Activated CD4-positive, CD25-positive, alpha-beta regulatory T cell treated with anti-CD3 and anti-CD28 coated beads, Interleukin-2, amount 50 U/mL, for 72 hours (primary cell): ENCODE data around the gene EXOC2.
"Not testable (repeated sequence)": the region's sequence is repeated elsewhere in the genome, so short reads cannot be mapped to it uniquely, and the experiment has no call there.

Experiments used
- DNase-seq: peaks from one replicate; pipeline ENCODE4 v3.0.0; 2021

Gene EXOC2

GRCh38 chr6:708237-708598 is 15.3 kb upstream of the EXOC2 start:
- DNase-seq, result no peak

- no peak for DNase-seq
These were observed 14.8 kb upstream of the EXOC2 start for GRCh38 chr6:707576-708236.

DNA sequence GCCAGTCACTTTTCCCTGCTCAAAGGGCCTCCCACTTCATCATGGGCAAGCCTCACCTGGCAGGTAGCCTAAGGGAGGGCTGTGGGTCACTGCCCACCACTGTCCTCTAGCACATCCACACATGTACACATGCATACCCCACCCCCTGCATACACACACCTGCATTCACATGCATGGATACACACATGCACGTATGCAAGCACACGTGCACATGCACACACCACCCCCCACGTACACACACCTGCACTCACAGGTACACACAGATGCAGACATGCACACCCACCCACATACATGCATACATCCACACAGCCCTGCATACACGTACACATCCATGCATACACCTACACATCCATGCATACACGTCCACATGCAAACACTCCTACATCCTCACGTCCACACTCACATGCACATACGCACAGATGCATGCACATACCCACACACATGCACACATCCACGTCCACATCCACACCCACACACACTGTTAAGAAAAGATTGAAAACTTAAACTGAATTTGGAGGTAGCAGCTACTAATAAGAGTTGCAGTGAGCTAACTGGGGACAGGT is 14.0 kb upstream of the EXOC2 start:
- no peak for DNase-seq

DNA sequence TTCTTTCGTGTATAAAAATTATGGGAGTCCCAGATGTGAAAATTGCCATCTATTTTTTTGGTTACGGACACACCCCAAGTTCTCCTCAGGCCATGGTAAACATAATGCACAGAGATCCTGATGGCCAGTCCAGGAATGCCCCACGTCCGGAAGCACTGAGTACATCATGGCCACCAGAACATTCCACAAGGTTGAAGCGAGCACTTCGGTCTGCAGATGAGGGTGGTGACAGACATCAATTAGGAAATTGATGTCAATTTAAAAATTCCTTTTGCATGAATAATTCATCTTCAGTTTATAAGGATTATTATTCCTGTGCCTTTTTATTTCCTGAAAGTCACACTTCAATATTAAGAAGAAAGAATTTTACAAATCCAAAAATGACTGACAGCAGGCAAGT is 13.2 kb upstream of the EXOC2 start:
- DNase-seq, result no peak

DNA sequence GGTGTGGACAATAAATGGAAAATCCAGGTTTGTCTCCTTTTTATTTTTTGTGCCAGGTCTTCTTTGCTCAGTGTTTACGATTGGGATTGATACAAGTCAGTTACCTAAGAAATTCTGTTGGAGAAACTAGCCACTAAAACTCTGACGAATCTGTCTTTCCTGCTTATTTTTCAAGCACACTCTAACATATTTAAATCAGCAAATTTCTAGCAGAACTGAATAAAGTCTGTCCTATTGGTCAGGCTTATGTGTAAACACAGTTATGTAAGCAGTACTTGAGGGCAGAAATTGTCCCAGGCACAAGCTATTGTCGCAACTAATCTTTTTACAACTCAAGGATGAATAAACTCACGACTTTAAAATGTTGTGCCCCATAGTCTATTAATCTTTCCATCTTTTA is 12.1 kb upstream of the EXOC2 start:
- DNase-seq, result no peak

- DNase-seq, result no peak
These were observed 11.1 kb upstream of the EXOC2 start for GRCh38 chr6:704046-704445.

DNA sequence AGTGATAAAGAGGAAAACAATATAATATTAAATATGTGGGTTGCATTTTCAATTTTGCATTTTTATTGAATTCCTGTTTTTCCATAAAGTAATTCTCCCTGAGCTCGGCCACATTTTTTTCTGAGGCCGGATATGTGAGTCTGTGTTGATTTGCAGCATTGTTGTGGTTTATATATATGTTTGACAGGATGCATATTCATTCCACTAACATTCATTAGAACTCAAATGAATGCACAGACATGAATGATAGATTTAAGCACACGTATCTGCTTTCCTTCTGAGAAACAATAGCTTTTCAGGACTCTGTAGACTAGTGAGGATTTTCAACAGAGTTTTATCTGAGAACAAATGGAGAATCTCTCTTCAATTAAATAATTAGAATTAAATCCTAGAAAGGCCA is 10.6 kb upstream of the EXOC2 start:
- DNase-seq, result no peak

DNA sequence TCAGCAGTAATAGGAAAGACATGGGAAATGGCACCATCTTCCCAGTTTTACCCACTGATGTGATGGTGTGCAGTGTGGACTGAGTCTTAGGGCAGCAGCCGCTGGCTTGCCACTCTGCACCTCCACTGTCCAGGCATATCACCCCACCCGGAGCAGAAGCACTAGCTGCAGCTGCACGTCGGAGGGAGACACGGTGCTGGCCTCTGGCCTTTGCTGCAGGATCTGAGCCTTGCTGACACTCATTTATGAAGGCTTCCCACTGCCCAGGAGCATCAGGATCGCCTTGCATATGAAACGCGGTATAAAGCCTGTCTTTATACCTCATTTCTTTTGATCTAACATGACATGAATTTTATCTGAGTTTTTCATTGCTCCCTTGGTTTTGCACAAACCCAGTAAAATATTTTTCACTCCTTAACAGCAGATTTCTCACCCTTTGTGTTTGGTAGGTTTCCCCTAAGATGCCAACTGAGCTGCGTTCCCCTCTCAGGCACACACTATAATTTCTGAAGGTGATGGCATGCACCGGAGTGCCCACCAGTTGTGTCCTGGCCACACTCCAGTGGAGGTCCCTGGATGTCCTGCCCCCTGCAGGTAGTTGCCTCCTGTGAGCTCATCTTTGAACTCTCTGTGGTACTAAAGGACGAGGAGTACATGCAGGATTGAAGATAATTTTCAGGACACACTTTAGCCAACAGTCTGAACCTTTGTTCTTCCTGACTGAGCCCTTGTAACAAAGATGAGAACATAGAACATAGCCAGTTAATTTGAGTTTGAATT is 9.0 kb upstream of the EXOC2 start:
- no peak for DNase-seq

DNA sequence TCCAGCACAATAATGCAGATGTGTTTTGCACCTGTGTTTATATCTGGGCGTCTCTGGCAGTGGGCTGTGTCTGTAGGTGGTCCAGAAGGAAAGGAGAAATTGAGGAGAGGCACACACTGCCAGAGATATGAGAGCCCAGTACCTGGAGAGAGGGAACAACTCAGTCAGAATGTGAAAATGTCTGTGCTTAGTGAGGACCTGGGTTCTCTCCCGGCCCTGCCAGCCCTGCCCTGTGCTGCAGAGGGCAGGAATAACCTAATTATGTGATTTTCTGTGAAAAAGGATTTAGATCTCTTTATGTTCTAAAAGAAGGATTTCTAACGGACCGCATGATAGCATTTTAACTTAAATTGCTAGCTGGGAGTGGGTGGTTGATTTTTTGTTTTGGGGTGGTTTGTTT is 8.3 kb upstream of the EXOC2 start:
- no peak for DNase-seq

DNA sequence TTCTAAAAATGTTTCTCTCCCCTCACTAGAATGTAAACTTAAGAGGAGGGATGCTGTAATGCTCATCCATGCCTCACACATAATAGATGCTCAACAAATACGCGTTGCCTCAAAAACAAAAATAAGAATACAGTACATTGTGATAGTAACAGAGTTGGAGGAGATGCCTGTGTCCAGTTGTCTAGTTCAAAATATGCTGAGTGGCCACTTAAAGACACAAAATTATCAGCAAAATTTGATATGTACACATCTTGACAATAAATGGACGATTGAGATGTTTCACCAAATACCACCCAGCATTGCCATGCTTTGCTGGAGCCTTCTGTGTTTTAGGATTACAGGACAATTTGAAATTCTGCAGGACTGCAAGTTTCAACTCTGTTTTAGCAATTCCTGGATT is 7.6 kb upstream of the EXOC2 start:
- DNase-seq, result no peak

DNA sequence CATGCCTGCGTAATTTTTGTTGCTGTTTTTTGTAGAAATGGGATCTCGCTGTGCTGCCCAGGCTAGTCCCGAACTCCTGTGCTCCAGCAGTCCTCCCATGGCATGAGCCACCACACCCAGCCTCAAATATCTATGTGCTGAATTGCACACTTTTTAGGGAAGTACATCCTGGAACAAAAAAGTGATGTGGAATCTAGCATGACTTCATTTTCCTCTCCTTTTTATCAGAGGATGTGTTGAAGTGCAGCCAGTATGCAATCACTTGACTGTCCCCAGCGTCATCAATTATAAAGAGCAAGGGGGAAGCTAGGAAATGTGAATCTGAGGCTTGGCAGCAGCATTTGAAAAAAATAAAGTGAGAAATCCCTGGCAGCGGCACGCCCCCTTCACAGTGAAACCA is 6.4 kb upstream of the EXOC2 start:
- no peak for DNase-seq

DNA sequence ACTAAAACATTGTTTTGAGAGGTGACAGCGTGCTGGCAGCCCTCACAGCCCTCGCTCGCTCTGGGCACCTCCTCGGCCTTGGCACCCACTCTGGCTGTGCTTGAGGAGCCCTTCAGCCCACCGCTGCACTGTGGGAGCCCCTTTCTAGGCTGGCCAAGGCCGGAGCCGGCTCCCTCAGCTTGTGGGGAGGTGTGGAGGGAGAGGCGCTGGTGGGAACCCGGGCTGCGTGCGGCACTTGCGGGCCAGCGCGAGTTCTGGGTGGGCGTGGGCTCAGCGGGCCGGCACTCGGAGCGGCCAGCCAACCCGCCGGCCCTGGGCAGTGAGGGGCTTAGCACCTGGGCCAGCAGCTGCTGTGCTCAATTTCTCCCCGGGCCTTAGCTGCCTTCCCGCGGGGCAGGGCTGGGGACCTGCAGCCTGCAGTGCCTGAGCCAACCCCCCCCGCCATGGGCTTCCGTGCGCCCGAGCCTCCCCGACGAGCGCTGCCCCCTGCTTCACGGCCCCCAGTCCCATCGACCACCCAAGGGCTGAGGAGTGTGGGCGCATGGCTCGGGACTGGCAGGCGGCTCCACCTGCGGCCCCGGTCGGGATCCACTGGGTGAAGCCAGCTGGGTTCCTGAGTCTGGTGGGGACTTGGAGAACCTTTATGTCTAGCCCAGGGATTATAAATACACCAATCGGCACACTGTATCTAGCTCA is 1.6 kb upstream of the EXOC2 start:
- DNase-seq, result not testable (repeated sequence)

DNA sequence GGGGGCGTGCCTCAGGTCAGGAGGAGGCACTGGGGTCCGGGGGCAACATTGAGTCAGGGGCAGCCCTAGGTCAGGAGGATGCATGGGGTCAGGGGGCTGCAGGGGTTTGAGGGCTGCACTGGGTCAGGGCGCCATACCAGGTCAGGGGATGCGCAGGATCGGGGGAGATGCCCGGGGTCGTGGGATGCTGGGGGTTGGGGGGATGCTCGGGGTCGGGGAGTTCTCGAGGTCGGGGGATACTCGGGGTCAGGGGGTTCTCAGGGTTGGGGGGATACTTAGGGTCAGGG is 727 bp upstream of the EXOC2 start:
- no peak for DNase-seq

- peak; percentile 71 for DNase-seq
These were observed 535 bp downstream of the EXOC2 start for GRCh38 chr6:692356-692851.

DNA sequence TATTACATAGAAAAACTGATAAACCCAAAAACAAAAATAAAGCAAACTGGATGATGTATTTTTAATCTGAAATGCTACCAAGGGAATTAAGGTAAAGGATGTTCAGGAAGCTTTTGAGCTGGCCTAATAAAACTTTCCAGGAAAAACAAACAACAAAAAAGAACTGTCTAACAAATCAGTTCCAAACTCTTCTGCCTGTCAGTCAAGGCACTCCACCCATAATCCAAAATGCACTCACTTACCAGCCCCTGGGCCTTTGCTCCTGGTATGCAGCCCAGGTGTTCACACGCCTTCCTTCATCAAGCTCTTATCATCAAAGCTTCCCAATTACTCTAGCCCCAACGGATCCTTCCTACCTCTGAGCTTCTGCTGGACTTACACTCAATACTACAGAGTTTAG is 3.7 kb downstream of the EXOC2 start:
- no peak for DNase-seq

DNA sequence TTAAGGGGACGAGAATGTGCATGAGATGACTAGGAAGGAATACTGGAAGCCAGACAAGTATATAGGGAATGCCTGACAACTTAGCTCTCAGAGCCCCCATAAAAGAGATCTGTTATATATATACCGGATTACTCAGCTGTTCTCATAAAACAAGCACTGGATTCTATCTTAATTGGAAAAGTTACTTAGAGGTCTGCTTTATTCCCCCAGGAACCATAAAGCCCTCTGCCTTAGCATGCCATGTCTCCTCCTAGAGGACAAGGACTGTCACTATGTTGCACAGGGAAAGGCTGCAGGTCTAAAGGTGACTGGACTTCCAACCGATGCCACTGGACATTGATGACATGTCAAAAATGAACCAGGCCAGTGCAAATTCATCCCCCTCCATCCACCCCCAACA is 6.4 kb downstream of the EXOC2 start:
- no peak for DNase-seq

DNA sequence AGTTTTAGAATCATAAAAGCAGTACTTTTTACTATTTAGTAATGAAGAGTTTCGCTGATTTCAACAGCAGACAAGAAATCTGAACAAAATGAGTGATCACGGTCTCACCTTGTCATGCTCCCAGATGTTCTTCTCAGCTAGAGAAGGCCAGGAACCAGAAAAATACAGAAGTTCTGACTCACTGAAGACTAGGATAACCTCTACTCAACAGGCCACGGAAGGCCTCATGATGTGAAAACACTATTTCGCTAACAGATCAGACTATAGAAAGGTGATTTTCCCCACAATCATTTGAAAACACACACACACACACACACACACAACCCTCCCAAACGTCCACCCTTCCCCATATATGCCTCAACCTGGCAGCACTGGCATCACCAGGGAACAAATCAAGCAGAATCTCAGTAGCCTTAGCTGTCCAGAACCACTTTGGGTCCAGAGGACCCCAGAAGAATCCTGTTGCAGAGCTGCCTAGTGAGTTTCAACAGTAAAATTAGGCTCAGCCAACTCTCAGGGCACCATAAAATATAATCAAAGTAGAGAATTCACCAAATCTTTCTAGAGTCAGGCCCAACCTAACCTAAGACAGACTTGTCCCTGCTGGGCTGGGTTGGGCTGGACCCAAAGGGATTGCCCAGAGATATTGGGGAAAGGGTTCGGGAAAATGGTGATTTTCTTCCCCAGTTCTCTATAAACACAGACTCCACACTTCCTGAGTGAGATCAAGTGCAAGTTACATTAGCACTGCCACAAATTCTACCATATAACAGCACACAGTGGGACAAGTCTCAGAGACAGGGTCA is 7.9 kb downstream of the EXOC2 start:
- no peak for DNase-seq

- no peak for DNase-seq
These were observed 9.0 kb downstream of the EXOC2 start for GRCh38 chr6:683742-684440.

DNA sequence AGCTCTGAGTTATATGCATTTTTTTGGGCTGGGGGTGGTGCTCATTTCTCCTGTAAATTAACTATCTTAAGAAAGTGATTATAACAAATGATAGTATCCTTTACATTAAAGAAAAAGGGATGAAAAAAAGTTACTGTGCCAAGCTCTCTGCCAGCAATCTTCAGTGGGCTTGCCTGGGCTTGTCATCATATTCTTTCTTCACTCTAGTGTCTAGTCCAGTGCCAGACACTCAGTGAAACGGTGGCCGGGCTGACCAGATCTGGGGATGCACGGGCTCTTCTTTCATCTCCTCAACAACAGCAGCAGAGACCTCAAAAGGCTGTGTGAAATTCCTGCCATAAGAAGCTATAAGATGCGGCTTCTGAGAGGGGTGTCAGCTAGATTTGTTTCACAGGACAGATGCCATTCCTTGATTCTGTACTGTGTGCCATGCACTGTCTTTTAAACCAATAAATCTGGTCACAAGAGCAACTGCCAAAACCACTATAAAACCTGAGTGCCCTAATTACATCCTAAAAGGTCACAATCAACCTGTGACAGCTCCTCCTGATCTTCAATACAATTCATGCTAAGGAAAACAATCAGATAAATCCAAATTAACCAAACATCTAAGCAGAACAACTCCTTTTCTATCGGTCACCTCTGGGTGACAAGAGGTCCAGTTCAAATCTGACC is 12.1 kb downstream of the EXOC2 start:
- DNase-seq, result no peak

DNA sequence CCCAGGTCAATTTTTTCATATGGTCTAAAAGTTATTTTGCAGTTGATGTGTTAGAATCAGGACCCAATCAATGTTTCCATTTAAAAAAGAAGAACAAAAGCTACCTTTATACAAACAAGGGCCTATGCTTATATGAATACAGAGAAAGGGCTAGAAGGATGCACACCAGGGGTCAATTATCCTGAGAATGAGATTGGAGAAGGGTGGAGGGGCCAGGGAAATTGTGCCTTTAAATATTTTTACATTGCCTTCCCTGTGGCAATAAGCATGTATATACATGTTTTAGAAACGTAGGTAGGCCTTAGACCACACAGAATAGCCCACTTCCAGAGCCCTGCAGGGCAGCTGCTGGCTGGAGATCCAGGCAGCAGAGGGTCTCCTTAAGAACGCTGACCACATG is 12.7 kb downstream of the EXOC2 start:
- DNase-seq, result no peak

GRCh38 chr6:679282-679681 is 13.7 kb downstream of the EXOC2 start:
- DNase-seq, result no peak

GRCh38 chr6:678520-678919 is 14.4 kb downstream of the EXOC2 start:
- DNase-seq, result no peak
